Mesenchymal stem cell (in vitro differentiated cells and primary cell): ENCODE data around the gene TAAR5.
"Not testable (repeated sequence)": the region's sequence is repeated elsewhere in the genome, so short reads cannot be mapped to it uniquely, and the experiment has no call there.

ENCODE experiments used
- DNase-seq: peaks from one replicate; pipeline ENCODE4 v3.0.0-alpha.2; 2013
- H2AFZ ChIP-seq: one replicate; pipeline ENCODE4 v1.6.1; 2013; ENCODE audit warnings: low read depth, mild to moderate bottlenecking, control low read depth, inconsistent platforms, low read length, moderate library complexity
- H2AK5ac ChIP-seq: 2 replicates; pipeline ENCODE4 v1.6.1; 2013; ENCODE audit warnings: low read length, moderate library complexity, mild to moderate bottlenecking, inconsistent platforms; ENCODE audit not compliant: severe bottlenecking
- H2BK120ac ChIP-seq: one replicate; pipeline ENCODE4 v1.6.1; 2013; ENCODE audit warnings: low read depth, mild to moderate bottlenecking, inconsistent platforms, low read length, moderate library complexity
- H2BK12ac ChIP-seq, 2 experiments: one replicate each; pipeline ENCODE4 v1.6.1; 2013; ENCODE audit warnings: inconsistent platforms in 2 of 2, low read length in 2 of 2, mild to moderate bottlenecking in 2 of 2, moderate library complexity in 2 of 2, control low read depth in 1 of 2
- H2BK15ac ChIP-seq: one replicate; pipeline ENCODE4 v1.6.1; 2013; ENCODE audit warnings: mild to moderate bottlenecking, low read depth, inconsistent platforms; ENCODE audit not compliant: poor library complexity, severe bottlenecking
- H2BK5ac ChIP-seq: 2 replicates; pipeline ENCODE4 v1.6.1; 2013; ENCODE audit warnings: low read depth, mild to moderate bottlenecking, low read length, control low read depth, inconsistent platforms; ENCODE audit not compliant: poor library complexity, severe bottlenecking
- H3K14ac ChIP-seq, 2 experiments: one replicate each; pipeline ENCODE4 v1.6.1; 2013; ENCODE audit warnings: inconsistent platforms in 2 of 2, low read length in 2 of 2, control low read depth in 1 of 2, mild to moderate bottlenecking in 1 of 2, moderate library complexity in 1 of 2
- H3K18ac ChIP-seq, 2 experiments: one replicate each; pipeline ENCODE4 v1.6.1; 2013; ENCODE audit warnings: inconsistent platforms in 2 of 2, low read length in 2 of 2, control low read depth in 1 of 2, low read depth in 1 of 2, mild to moderate bottlenecking in 1 of 2
- H3K23ac ChIP-seq, 2 experiments: one replicate each; pipeline ENCODE4 v1.6.1; 2013; ENCODE audit warnings: inconsistent platforms in 2 of 2, low read length in 2 of 2, mild to moderate bottlenecking in 2 of 2, moderate library complexity in 2 of 2, control low read depth in 1 of 2
- H3K27ac ChIP-seq: 2 replicates; pipeline ENCODE4 v1.5.1; 2013; ENCODE audit warnings: mild to moderate bottlenecking, moderate library complexity, low read length, control low read depth, inconsistent platforms; ENCODE audit not compliant: poor library complexity, severe bottlenecking
- H3K27me3 ChIP-seq, 2 experiments: 2 replicates each; pipeline versions ENCODE4 v1.6.1 to v1.7.0; 2013; ENCODE audit warnings: low read length in 2 of 2, mild to moderate bottlenecking in 2 of 2, moderate library complexity in 2 of 2, control low read depth in 1 of 2, inconsistent platforms in 1 of 2; ENCODE audit not compliant: control insufficient read depth in 1 of 2, insufficient read depth in 1 of 2
- H3K36me3 ChIP-seq, 2 experiments: 2 replicates each; pipeline versions ENCODE4 v1.6.1 to v1.7.0; 2013; ENCODE audit warnings: low read length in 2 of 2, control low read depth in 1 of 2, inconsistent platforms in 1 of 2, low read depth in 1 of 2, mild to moderate bottlenecking in 1 of 2; ENCODE audit not compliant: insufficient read depth in 2 of 2, control insufficient read depth in 1 of 2
- H3K4ac ChIP-seq, 2 experiments: one replicate each; pipeline ENCODE4 v1.6.1; 2013; ENCODE audit warnings: inconsistent platforms in 2 of 2, low read length in 2 of 2, mild to moderate bottlenecking in 2 of 2, moderate library complexity in 2 of 2, control low read depth in 1 of 2, low read depth in 1 of 2
- H3K4me1 ChIP-seq: 2 replicates; pipeline ENCODE4 v1.6.1; 2013; ENCODE audit warnings: low read depth, low read length, control low read depth; ENCODE audit not compliant: control insufficient read depth, insufficient read depth
- H3K4me2 ChIP-seq: 2 replicates; pipeline ENCODE4 v1.6.1; 2013; ENCODE audit warnings: low read length, mild to moderate bottlenecking, inconsistent platforms; ENCODE audit not compliant: poor library complexity, severe bottlenecking
- H3K4me3 ChIP-seq, 2 experiments: 2 replicates each; pipeline versions ENCODE4 v1.5.1 to v1.7.0; 2013; ENCODE audit warnings: low read length in 2 of 2, mild to moderate bottlenecking in 2 of 2, control low read depth in 1 of 2, low read depth in 1 of 2; ENCODE audit not compliant: insufficient read depth in 1 of 2
- H3K79me1 ChIP-seq: replicated peaks from 2 replicates; pipeline ENCODE4 v1.6.1; 2013; ENCODE audit warnings: mild to moderate bottlenecking, control low read depth, low read length, inconsistent platforms; ENCODE audit not compliant: poor library complexity, severe bottlenecking
- H3K9ac ChIP-seq: 2 replicates; pipeline ENCODE4 v1.7.0; 2013; ENCODE audit warnings: mild to moderate bottlenecking, low read length, moderate library complexity
- H3K9me3 ChIP-seq: 2 replicates; pipeline ENCODE4 v1.7.0; 2013; ENCODE audit warnings: mild to moderate bottlenecking, low read length; ENCODE audit not compliant: control insufficient read depth
- H4K8ac ChIP-seq: one replicate; pipeline ENCODE4 v1.6.1; 2013; ENCODE audit warnings: inconsistent platforms, mild to moderate bottlenecking, low read length, moderate library complexity
- H4K91ac ChIP-seq: one replicate; pipeline ENCODE4 v1.6.1; 2013; ENCODE audit warnings: mild to moderate bottlenecking, low read length, inconsistent platforms
- WGBS: methylation state at CpG from one replicate; pipeline ENCODE4 v1.1.7; 2013; ENCODE audit warnings: mixed read lengths; 5-methylcytosine and 5-hydroxymethylcytosine counted together

TAAR5 gene

GRCh38 chr6:132568611-132569010, 20.9 kb downstream of the TAAR5 start:
- Histone ChIP-seq H3K4me2 (no peak overlapping the region), H2AK5ac (no peak overlapping the region), H2BK12ac (no peak overlapping the region), H3K23ac (no peak overlapping the region), H3K4me3 (no peak overlapping the region), H3K14ac (no peak overlapping the region), H3K36me3 (no peaks in the 10 kb centered on the region), H4K8ac (no peak overlapping the region), H3K9me3 (no peaks in the 10 kb centered on the region), H2AFZ (no peak overlapping the region), H2BK15ac (no peak overlapping the region), H3K27ac (no peak overlapping the region), H4K91ac (no peak overlapping the region), H3K79me1 (no peaks in the 10 kb centered on the region), H3K4ac (no peak overlapping the region), H3K4me1 (no peaks in the 10 kb centered on the region), H3K27me3 (peaks cover 6 to 33% of the 10 kb centered on the region in 2 experiments), H2BK120ac (no peak overlapping the region), H3K18ac (no peak overlapping the region), H3K9ac (no peak overlapping the region), H2BK5ac (no peak overlapping the region)
- DNase-seq = no peak
- WGBS = 100% methylated on average over 1 of the region's 6 CpGs

- no peak overlapping the region for H4K8ac ChIP-seq
- H3K14ac ChIP-seq = no peak overlapping the region
- H3K9me3 ChIP-seq = no peaks in the 10 kb centered on the region
- H2AK5ac ChIP-seq = no peak overlapping the region
- 85% methylated on average over 1 of the region's 1 CpG for WGBS
- no peaks in the 10 kb centered on the region for H3K79me1 ChIP-seq
- no peak overlapping the region for H4K91ac ChIP-seq
- H2BK5ac ChIP-seq = no peak overlapping the region
- no peak overlapping the region for H3K27ac ChIP-seq
- H2BK12ac ChIP-seq = no peak overlapping the region
- H3K4me2 ChIP-seq = no peak overlapping the region
- no peak overlapping the region for H3K4me3 ChIP-seq
- no peak overlapping the region for H2BK15ac ChIP-seq
- H2AFZ ChIP-seq = no peak overlapping the region
- no peak overlapping the region for H2BK120ac ChIP-seq
- DNase-seq = no peak
- H3K36me3 ChIP-seq = no peaks in the 10 kb centered on the region
- H3K27me3 ChIP-seq = peaks cover 7 to 43% of the 10 kb centered on the region in 2 experiments
- H3K18ac ChIP-seq = no peak overlapping the region
- H3K23ac ChIP-seq = no peak overlapping the region
- H3K4ac ChIP-seq = no peak overlapping the region
- H3K4me1 ChIP-seq = no peaks in the 10 kb centered on the region
- no peak overlapping the region for H3K9ac ChIP-seq
Observed at GRCh38 chr6:132567566-132567965, 22.0 kb downstream of the TAAR5 start.

GRCh38 chr6:132566404-132566803, 23.1 kb downstream of the TAAR5 start:
- Histone ChIP-seq H2AFZ (no peak overlapping the region), H4K91ac (no peak overlapping the region), H3K79me1 (no peaks in the 10 kb centered on the region), H3K23ac (no peak overlapping the region), H3K4me1 (no peaks in the 10 kb centered on the region), H2BK15ac (no peak overlapping the region), H3K18ac (no peak overlapping the region), H2BK120ac (no peak overlapping the region), H3K14ac (no peak overlapping the region), H4K8ac (no peak overlapping the region), H3K4ac (no peak overlapping the region), H3K9me3 (no peaks in the 10 kb centered on the region), H3K27me3 (peaks cover 11 to 49% of the 10 kb centered on the region in 2 experiments), H2BK5ac (no peak overlapping the region), H3K9ac (no peak overlapping the region), H3K27ac (no peak overlapping the region), H2AK5ac (no peak overlapping the region), H3K4me2 (no peak overlapping the region), H2BK12ac (no peak overlapping the region), H3K36me3 (no peaks in the 10 kb centered on the region), H3K4me3 (no peak overlapping the region)
- 83% methylated on average over 1 of the region's 6 CpGs for WGBS
- DNase-seq = no peak

- H3K4ac ChIP-seq, H2AK5ac ChIP-seq, H3K23ac ChIP-seq, H2BK15ac ChIP-seq, H2BK120ac ChIP-seq, H3K9me3 ChIP-seq, H3K4me1 ChIP-seq, H3K79me1 ChIP-seq, H4K8ac ChIP-seq, H3K4me3 ChIP-seq, H3K9ac ChIP-seq, H3K4me2 ChIP-seq, H2BK12ac ChIP-seq, H4K91ac ChIP-seq, H3K36me3 ChIP-seq, H3K18ac ChIP-seq, H2BK5ac ChIP-seq, DNase-seq, H3K14ac ChIP-seq, H2AFZ ChIP-seq, H3K27ac ChIP-seq: not testable (repeated sequence)
- H3K27me3 ChIP-seq = peaks cover 7 to 30% of the 10 kb centered on the region in 2 experiments
- WGBS = 73% methylated on average over 1 of the region's 3 CpGs
Observed at GRCh38 chr6:132560087-132560486, 29.5 kb downstream of the TAAR5 start.
